ENCODE results near the gene KCNK3. TPM values are rescaled to one million over a fixed set of nuclear protein-coding genes. Genes with fewer than 3 reads are reported as not detected.
"Not testable (repeated sequence)": the region's sequence is repeated elsewhere in the genome, so short reads cannot be mapped to it uniquely, and the experiment has no call there.

The KCNK3 gene
- total RNA-seq, 4 donors from 2014 or later: 2.1 to 13.0 (median 7.9) TPM

DNA sequence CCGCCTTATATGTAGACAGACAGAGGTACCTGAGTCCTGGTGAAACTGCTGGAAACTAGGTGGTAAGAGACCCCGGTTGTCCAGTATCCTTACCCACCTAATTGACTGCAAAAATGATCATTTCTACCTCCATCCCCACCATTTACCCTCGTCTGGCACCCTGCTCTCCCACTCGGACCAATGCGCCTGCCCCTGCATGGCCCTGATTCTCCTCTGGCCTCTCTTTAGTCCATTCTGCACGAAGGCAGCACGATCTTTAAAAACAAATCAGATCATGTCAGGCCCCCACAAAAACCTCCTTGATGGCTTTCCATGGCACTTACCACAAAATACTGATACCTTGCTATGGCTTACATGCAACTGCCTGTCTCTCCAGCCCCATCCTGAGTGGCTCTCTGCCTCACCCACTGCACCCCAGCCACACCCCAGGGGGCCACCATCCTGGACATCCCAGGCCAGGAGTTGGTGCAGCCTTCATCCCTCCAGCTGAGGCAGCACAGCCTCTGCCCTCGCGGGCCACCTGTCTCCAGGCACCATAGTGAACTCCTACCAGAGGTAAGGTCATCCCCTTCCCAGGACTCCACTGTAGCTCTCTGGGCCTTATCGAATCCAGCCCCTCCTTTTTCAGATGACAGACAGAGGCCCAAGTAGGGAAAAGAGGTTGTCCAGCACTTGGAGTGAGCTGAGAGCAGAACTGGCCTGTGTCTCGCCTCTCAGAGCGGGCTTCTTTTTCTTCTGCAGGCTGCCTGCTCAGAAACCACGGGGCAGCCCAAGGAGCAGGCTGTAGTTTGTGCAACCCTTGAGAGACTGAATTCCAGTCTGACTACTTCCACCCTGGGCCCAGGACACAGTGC, 39.1 kb upstream of the KCNK3 start:
- Histone ChIP-seq H3K9me3 (no peaks in the 10 kb centered on the region), H3K4me3 (no peak overlapping the region), H3K36me3 (no peaks in the 10 kb centered on the region), H3K27ac (replicated peaks in 1 of 4) (peak overlapping the region in 3 of 4 donors; percentile 35 to 58 (median 37)), H3K27me3 (no peaks in the 10 kb centered on the region), H3K4me1 (peaks cover 0 to 34% (median 28%) of the 10 kb centered on the region in 4 donors)
- TF ChIP-seq EP300 (IDR thresholded peaks at IDR 0.05) (no peak), POLR2A (IDR thresholded peaks at IDR 0.05; ENCODE audit: low read depth) (no peak), POLR2AphosphoS5 (IDR thresholded peaks at IDR 0.05) (no peak)
- TF ChIP-seq, protein P1, sequence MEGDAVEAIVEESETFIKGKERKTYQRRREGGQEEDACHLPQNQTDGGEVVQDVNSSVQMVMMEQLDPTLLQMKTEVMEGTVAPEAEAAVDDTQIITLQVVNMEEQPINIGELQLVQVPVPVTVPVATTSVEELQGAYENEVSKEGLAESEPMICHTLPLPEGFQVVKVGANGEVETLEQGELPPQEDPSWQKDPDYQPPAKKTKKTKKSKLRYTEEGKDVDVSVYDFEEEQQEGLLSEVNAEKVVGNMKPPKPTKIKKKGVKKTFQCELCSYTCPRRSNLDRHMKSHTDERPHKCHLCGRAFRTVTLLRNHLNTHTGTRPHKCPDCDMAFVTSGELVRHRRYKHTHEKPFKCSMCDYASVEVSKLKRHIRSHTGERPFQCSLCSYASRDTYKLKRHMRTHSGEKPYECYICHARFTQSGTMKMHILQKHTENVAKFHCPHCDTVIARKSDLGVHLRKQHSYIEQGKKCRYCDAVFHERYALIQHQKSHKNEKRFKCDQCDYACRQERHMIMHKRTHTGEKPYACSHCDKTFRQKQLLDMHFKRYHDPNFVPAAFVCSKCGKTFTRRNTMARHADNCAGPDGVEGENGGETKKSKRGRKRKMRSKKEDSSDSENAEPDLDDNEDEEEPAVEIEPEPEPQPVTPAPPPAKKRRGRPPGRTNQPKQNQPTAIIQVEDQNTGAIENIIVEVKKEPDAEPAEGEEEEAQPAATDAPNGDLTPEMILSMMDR (IDR thresholded peaks at IDR 0.05): no peak
- no peak for DNase-seq (ENCODE audit: extremely low spot score)
- 83% methylated on average over 13 of the region's 13 CpGs for WGBS
- intact Hi-C loops (cut with DNase I): no loop called here

DNA sequence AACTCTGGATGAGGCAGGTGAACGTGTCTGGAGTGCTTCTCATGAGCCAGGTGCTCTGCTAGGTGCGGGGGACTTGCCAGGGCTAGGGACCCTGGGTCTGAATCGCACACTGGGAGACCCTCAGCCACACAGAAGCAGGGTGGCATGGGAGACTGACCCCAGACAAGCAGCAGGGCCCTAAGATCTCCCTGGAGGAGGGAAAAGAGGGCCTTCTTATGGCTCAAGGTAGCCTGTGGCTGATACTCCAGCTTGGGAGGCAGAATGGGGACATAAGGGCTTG, 38.5 kb upstream of the KCNK3 start:
- H3K4me1 ChIP-seq: peaks cover 0 to 31% (median 27%) of the 10 kb centered on the region in 4 donors
- no peaks in the 10 kb centered on the region for H3K9me3 ChIP-seq
- no peak overlapping the region for H3K4me3 ChIP-seq
- 97% methylated on average over 3 of the region's 3 CpGs for WGBS
- no peaks in the 10 kb centered on the region for H3K36me3 ChIP-seq
- TF ChIP-seq EP300 (IDR thresholded peaks at IDR 0.05) (no peak), POLR2AphosphoS5 (IDR thresholded peaks at IDR 0.05) (no peak), POLR2A (IDR thresholded peaks at IDR 0.05; ENCODE audit: low read depth) (no peak)
- TF ChIP-seq, protein P1 (IDR thresholded peaks at IDR 0.05): no peak
- intact Hi-C loops (cut with DNase I): no loop called here
- H3K27ac ChIP-seq (replicated peaks in 1 of 4): no peak overlapping the region
- no peaks in the 10 kb centered on the region for H3K27me3 ChIP-seq
- no peak for DNase-seq (ENCODE audit: extremely low spot score)

DNA sequence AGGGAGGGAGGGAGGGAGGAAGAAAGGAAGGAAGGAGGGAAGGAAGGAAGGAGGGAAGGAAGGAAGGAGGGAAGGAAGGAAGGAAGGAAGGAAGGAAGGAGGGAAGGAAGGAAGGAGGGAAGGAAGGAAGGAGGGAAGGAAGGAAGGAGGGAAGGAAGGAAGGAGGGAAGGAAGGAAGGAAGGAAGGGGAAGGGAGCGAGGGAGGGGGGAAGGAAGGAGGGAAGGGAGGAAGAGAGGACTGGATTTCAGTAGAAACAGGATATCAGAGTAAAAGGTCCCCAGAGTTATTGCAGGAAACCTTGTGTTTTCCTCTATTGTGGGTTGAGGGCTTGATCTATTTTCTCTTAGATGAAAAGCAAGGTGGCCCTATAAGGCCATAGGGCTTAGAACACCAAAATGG, 37.4 kb upstream of the KCNK3 start:
- intact Hi-C loops (cut with DNase I); DNase-seq (ENCODE audit: extremely low spot score); H3K27ac ChIP-seq (replicated peaks in 1 of 4); H3K27me3 ChIP-seq; H3K9me3 ChIP-seq; H3K4me3 ChIP-seq; H3K36me3 ChIP-seq: not testable (repeated sequence)
- WGBS: 67% methylated on average over 1 of the region's 1 CpG
- peaks cover 0 to 26% (median 22%) of the 10 kb centered on the region in 4 donors for H3K4me1 ChIP-seq

DNA sequence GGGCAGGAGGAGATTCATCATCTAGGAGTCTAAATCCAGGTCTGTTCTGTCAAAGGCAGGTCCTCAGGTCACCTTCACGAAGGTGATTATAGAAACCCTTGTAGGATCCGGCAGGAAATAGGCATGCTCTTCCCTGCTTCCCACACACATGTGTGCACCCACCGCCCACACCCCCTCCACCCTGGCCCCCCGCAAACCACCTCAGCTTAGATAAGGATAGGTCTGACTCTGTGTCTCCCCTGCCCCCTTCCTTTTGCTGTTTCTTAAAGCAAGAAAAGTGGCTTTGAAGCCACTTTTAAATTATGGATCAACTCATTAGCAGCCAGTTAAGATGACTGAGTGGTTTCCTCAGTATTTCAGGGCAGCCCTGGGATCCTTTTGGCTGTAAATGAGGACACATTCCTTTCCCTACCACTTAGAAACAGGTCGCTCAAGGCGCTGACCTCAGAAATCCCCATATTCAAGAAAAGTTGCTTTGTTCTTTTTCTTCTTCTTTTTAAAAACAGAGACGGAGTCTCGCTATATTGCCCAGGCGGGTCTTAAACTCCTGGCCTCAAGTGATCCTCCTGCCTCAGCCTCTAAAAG, 36.8 kb upstream of the KCNK3 start:
- Histone ChIP-seq H3K36me3 (no peaks in the 10 kb centered on the region), H3K27me3 (no peaks in the 10 kb centered on the region), H3K4me1 (peaks cover 0 to 25% (median 19%) of the 10 kb centered on the region in 4 donors), H3K9me3 (peaks cover 0 to 13% (median 11%) of the 10 kb centered on the region in 4 donors), H3K27ac (replicated peaks in 1 of 4) (no peak overlapping the region), H3K4me3 (no peak overlapping the region)
- TF ChIP-seq, protein P1 (IDR thresholded peaks at IDR 0.05): no peak
- TF ChIP-seq EP300 (IDR thresholded peaks at IDR 0.05) (no peak), POLR2A (IDR thresholded peaks at IDR 0.05; ENCODE audit: low read depth) (no peak), POLR2AphosphoS5 (IDR thresholded peaks at IDR 0.05) (no peak)
- DNase-seq (ENCODE audit: extremely low spot score): no peak
- 91% methylated on average over 9 of the region's 9 CpGs for WGBS
- intact Hi-C loops (cut with DNase I): no loop called here

DNA sequence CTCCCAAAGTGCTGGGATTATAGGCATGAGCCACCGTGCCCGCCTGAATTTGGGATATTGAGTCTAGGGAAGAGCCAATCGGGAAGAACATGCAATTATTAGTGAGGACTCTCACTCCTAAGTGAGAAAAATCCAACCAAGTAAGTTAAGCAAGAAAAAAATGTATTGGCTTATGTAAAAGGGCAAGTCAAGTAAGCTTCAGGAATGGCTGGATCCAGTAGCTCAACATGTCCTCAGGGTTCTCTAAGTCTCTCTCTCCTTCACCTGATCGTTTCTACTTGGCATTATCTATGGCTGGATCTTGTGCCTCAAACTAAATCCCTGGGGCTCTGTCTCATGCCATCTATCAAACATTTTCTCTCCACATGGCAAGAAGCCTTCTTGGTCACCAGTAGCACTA, 35.3 kb upstream of the KCNK3 start:
- no peaks in the 10 kb centered on the region for H3K36me3 ChIP-seq
- intact Hi-C loops (cut with DNase I): no loop called here
- WGBS: 91% methylated on average over 4 of the region's 4 CpGs
- no peak for TF ChIP-seq POLR2AphosphoS5 (IDR thresholded peaks at IDR 0.05)
- no peak for TF ChIP-seq EP300 (IDR thresholded peaks at IDR 0.05)
- TF ChIP-seq POLR2A (IDR thresholded peaks at IDR 0.05; ENCODE audit: low read depth): no peak
- TF ChIP-seq, protein P1 (IDR thresholded peaks at IDR 0.05): no peak
- peaks cover 0 to 10% (median 8%) of the 10 kb centered on the region in 4 donors for H3K4me1 ChIP-seq
- H3K4me3 ChIP-seq: no peak overlapping the region
- H3K27ac ChIP-seq (replicated peaks in 1 of 4): no peak overlapping the region
- no peak for DNase-seq (ENCODE audit: extremely low spot score)
- no peaks in the 10 kb centered on the region for H3K27me3 ChIP-seq
- peaks cover 0 to 18% (median 15%) of the 10 kb centered on the region in 4 donors for H3K9me3 ChIP-seq
